H54 (cell line): ENCODE results near the gene POMT2.

Experiments used
- DNase-seq: peaks from one replicate; pipeline ENCODE4 v3.0.0; 2011; ENCODE audit warnings: low spot score, mixed read lengths; ENCODE audit not compliant: insufficient read length
- FAIRE-seq: peaks from 3 replicates; lab custom pipeline; 2011; peaks lifted over from hg19 to GRCh38; lab: Jason Lieb, UNC
- POLR2A ChIP-seq: IDR thresholded peaks from 2 replicates; pipeline ENCODE4 v1.6.1; 2011; ENCODE audit warnings: low read depth, mild to moderate bottlenecking, low read length

The POMT2 gene, protein sequence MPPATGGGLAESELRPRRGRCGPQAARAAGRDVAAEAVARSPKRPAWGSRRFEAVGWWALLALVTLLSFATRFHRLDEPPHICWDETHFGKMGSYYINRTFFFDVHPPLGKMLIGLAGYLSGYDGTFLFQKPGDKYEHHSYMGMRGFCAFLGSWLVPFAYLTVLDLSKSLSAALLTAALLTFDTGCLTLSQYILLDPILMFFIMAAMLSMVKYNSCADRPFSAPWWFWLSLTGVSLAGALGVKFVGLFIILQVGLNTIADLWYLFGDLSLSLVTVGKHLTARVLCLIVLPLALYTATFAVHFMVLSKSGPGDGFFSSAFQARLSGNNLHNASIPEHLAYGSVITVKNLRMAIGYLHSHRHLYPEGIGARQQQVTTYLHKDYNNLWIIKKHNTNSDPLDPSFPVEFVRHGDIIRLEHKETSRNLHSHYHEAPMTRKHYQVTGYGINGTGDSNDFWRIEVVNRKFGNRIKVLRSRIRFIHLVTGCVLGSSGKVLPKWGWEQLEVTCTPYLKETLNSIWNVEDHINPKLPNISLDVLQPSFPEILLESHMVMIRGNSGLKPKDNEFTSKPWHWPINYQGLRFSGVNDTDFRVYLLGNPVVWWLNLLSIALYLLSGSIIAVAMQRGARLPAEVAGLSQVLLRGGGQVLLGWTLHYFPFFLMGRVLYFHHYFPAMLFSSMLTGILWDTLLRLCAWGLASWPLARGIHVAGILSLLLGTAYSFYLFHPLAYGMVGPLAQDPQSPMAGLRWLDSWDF

DNA sequence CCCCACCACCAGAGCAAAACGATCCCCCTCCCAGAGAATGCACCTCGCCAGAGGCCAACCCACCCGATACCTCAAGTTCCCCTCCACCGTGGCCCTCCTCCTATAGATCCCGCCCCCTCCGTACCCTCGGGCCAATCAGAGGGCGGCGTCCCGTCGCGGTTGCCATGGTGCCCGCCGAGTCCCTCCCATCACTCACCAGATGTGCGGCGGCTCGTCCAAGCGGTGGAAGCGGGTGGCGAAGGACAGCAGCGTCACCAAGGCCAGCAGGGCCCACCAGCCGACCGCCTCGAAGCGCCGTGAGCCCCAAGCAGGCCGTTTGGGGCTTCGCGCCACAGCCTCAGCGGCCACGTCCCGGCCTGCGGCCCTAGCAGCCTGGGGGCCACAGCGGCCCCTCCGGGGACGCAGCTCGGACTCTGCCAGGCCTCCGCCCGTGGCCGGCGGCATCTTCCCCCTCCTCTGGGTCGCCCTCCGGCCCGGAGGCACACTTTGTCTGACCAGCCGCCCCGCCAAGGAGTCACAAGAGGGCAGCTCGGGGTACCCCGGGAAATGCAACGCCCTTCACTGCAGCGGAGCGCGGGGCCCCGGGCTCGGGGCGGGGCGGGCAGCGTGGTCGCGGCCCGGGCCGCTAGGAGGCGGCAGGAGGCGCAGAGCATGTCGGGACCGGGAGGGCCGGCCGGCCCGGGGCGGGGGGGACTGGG is at the start of gene POMT2:
POMT2 (minus strand) TSS at position 646 of the 698 bp plus-strand sequence; CDS start at position 444, 202 bp downstream.
- peak; percentile 70 for TF ChIP-seq POLR2A
- FAIRE-seq (peak; percentile 57), DNase-seq (peak; percentile 67)

DNA sequence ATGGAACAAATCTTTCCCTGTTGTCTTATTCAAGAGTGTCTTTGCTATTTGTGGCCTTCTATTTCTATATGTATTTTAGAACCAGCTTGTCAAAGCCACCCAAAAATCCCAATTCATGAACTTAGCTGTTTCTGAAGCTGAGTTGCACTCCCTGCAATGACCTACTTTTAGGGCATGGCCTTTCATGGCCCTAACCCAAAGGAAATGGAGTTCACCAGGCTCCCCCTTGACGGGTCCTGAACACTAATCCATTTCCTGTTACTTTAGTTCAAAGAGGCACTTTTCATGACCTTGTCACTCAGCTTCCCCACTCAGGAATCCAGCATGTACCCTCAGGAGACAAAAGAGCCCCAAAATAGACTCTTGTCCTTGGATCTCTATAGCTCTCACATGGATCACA is 48.6 kb upstream of the POMT2 start:
- no peak for TF ChIP-seq POLR2A
- no peak for FAIRE-seq
- no peak for DNase-seq

DNA sequence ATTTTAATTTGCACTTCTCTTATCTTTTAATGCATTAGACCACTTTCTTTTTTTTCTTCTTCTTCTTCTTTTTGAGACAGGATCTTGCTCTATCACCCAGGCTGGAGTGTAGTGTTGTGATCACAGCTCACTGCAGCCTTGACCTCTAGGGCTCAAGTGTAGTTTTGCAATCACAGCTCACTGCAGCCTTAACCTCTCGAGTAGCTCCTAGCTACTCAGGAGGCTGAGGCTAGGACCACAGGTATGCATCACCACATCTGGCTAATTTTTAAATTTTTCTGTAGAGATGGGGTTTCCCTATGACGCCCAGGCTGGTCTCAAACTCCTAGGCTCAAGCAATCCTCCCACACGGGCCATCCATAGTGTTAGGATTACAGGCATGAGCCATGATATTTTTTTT is 43.5 kb upstream of the POMT2 start:
- no peak for TF ChIP-seq POLR2A
- DNase-seq = no peak
- FAIRE-seq = no peak

DNA sequence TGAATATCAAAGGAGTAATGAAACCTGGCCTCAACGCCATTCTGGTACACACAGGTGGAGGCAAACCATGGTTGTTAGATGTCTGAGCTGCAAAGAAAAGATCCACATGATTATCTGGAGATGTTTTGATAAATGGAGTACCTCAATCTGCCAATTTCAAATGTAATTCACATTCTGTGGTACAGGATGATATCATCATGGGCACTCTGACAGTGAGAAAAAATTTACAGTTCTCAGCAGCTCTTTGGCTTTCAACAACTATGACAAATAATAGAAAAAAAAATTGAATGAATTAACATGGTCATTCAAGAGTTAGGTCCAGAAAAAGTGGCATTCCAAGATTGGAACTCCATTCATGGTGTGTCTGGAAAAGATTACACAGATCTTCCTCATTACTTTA is 38.9 kb upstream of the POMT2 start:
- FAIRE-seq (no peak), DNase-seq (no peak)
- TF ChIP-seq POLR2A = no peak

GRCh38 chr14:77356899-77357298 is 36.2 kb upstream of the POMT2 start:
- DNase-seq (no peak), FAIRE-seq (no peak)
- TF ChIP-seq POLR2A = no peak

GRCh38 chr14:77355811-77356210 is 35.1 kb upstream of the POMT2 start:
- no peak for TF ChIP-seq POLR2A
- FAIRE-seq (no peak), DNase-seq (no peak)

GRCh38 chr14:77353469-77354141 is 32.9 kb upstream of the POMT2 start:
- FAIRE-seq = no peak
- no peak for DNase-seq
- no peak for TF ChIP-seq POLR2A

GRCh38 chr14:77347751-77348150 is 27.1 kb upstream of the POMT2 start:
- DNase-seq (no peak), FAIRE-seq (no peak)
- no peak for TF ChIP-seq POLR2A

DNA sequence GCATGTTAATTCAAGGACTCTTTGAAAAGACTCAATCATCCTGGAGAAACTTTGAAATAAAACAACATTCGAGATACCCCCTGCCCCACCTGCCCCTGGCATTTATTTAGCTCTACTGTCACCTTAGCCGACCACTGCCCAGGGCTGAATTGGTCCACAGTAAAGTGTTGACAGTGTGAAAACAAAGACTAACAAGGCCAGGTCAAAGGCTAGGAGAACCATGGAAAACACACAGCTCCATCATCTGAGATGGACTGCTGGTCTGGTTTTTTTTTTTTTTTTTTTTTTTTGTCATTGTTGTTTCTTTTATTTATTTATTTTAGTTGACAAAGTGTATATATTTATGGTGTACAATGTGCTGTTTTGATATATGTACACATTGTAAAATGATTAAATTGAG is 25.8 kb upstream of the POMT2 start:
- FAIRE-seq (no peak), DNase-seq (no peak)
- TF ChIP-seq POLR2A = no peak

GRCh38 chr14:77344377-77344996 is 23.8 kb upstream of the POMT2 start:
- no peak for TF ChIP-seq POLR2A
- DNase-seq (no peak), FAIRE-seq (no peak)

GRCh38 chr14:77343662-77344061 is 23.0 kb upstream of the POMT2 start:
- DNase-seq = no peak
- no peak for TF ChIP-seq POLR2A
- no peak for FAIRE-seq

DNA sequence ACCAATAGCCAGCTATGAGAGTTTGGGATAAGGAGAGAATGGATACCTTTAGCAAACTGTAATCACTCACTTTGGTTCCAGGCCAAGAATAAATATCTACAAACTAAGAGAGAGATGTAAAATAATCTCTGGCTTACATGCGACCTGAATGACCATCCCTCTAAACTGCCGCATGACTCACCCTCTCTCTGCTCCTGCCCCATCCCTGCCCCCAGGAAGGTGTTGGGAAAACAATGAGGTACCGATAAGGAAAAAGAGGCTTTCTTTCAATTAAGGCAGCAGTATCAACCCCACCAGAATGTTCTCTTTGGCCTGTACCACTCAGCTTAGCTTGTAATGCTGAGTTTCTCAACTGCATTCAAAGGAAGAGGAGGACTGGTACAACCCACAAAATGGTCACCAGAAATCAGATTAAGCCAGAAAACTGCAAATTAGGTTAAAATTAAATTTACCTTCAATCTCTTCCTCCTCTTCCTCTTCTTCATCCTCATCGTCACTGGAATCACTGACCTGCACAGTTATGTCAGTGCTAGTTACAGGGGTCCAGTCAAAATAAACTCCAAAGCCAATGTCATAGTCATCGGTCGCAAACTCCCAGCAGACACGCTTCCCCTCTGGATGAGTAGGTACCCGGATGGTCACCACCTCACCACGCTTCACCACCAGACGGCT is 22.2 kb upstream of the POMT2 start:
- TF ChIP-seq POLR2A = no peak
- FAIRE-seq = no peak
- DNase-seq = no peak
